CD1c-positive myeloid dendritic cell (primary cell): ENCODE data around the gene ABCF2.

Source experiments
- DNase-seq: peaks from one replicate; pipeline ENCODE4 v3.0.0-alpha.2; 2016; ENCODE audit errors: extremely low spot score

The ABCF2 gene

DNA sequence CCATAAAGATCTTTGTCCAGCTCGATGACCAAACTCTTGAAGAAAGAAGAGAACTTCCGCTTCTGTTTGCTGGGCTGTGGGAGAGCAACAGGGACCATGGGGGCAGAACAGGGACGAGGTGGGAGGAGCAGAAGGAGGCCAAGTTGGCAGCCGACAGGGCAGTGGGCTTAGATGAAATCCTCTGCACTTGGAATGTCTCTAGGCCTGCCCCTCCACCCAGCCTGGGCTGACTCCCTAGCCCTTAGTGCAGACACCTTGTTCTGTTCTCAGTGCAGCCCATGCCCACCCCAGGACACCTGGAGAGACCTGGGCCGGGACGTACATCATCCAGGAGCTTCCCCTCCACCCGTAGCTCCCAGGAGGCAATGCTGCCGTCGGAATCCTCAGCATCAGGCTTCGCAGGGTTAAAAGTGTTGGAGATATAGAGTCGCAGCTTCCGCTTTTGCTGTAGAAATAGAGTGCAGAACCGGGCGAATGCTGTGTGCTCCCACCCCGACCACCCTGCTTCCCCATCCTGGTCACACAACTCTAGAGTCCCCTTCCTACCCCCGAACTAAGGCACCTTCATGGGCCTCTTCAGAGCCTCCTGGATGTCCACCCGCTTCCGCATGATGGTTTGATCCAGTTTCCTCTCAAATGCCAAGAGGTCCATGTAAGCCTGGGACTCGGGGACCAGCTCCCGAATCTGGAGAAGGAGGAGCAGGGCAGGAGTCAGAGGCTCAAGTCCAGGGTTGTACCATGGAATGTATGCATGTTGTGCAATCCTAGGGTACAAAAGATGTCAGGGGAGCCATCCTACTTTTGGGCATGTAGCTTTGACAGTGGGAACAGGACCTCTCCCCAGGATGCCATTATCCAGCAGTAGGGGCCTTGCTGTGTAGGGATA is 15.4 kb upstream of the ABCF2 start:
- no peak for DNase-seq

GRCh38 chr7:151241755-151242096 is 14.7 kb upstream of the ABCF2 start:
- DNase-seq, result no peak

- no peak for DNase-seq
These were observed 14.1 kb upstream of the ABCF2 start for GRCh38 chr7:151240942-151241754.

GRCh38 chr7:151240536-151240935 is 13.5 kb upstream of the ABCF2 start:
- no peak for DNase-seq

DNA sequence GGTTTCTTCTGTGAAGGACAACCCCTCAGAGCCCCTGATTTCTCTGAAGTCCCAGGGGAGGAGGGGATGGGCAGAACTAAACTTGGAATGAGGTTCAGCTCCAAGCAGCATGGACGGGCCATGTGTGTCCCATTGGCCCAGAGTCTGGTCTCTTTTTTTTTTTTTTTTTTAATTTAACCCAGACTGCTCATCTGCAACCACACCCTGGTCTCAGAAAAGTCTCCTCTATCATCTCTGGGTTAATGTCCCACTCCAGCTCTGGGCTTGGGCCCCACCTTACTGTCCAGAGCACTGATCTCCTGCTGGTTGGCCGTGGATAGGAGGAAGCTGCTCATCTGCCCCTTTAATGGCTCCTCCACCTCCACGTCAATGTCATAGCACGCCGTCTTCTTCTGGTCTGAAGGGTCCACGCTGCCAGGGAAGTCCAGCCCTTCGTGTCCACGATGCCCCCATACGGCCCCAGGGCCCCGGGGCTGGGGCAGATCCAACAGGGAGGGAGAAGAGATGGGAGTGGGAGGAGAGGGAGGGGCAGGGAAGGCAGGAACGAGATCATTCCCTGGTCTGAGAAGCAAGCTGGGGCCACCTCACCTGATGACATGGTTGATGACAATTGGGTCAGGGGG is 12.9 kb upstream of the ABCF2 start:
- DNase-seq, result no peak

DNA sequence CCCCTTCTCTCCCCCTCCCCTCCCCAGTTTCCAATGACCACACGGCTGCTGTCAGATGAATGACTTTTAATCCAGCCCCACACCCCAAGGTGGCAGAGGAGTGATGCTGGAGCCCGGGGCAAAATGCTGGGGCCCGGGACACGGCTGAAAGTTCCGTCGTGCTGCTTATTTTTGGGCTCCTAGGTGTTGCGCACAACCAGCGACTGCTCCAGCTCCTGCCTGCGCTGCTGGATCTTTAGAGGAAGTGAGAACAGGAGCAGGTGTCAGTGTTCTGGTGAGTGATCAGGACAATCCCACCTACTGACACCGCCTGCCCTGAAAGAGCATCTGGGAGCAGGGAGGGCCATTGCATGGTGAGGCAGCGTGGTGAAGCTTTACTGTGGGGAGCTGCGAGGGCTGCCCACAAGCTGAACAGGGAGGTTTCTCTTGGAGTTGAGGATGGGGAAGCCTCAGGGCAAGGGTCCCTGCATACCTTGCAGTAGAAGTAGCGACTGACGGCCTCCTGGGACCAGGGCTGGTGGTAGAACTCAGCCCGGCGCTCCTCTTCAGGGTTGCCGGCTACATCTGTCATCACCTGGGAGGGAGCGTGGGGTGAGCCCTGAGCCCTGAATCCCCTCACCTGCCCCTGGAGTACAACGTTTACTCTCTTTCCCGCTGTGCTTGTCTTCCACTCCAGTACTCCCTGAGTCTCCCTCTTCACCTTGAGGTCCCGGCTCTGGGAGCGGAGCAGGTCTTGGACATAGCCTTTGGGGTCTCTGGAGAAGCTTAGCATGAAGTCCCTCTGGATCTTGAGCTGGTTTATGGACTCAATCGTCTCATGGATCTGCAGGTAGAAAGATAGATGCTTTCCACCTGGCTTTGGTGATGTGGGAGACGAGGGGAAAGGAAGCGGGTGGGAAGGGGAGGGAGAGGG is 12.2 kb upstream of the ABCF2 start:
- no peak for DNase-seq

GRCh38 chr7:151238190-151238810 is 11.3 kb upstream of the ABCF2 start:
- no peak for DNase-seq

- DNase-seq, result no peak
These were observed 10.5 kb upstream of the ABCF2 start for GRCh38 chr7:151237244-151238189.

GRCh38 chr7:151236406-151236805 is 9.4 kb upstream of the ABCF2 start:
- no peak for DNase-seq

DNA sequence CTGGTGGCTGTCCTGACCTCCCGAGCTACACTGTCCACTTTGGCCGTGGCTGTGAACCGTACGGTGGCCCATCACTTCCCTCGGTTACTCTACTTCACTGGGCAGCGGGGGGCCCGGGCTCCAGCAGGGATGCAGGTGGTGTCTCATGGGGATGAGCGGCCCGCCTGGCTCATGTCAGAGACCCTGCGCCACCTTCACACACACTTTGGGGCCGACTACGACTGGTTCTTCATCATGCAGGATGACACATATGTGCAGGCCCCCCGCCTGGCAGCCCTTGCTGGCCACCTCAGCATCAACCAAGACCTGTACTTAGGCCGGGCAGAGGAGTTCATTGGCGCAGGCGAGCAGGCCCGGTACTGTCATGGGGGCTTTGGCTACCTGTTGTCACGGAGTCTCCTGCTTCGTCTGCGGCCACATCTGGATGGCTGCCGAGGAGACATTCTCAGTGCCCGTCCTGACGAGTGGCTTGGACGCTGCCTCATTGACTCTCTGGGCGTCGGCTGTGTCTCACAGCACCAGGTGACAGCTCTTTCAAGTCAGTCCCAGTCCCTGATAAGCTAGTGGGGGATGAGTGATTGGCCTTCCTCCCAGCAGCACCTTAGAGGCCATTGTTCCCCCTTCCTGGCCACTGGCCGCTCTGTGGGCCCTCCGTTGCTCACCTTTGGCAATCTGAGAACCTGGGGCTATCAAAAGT is 8.2 kb upstream of the ABCF2 start:
- DNase-seq, result no peak

DNA sequence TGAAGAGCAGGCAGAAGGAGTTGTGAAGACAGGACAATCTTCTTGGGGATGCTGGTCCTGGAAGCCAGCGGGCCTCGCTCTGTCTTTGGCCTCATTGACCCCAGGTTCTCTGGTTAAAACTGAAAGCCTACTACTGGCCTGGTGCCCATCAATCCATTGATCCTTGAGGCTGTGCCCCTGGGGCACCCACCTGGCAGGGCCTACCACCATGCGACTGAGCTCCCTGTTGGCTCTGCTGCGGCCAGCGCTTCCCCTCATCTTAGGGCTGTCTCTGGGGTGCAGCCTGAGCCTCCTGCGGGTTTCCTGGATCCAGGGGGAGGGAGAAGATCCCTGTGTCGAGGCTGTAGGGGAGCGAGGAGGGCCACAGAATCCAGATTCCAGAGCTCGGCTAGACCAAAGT is 6.8 kb upstream of the ABCF2 start:
- no peak for DNase-seq

DNA sequence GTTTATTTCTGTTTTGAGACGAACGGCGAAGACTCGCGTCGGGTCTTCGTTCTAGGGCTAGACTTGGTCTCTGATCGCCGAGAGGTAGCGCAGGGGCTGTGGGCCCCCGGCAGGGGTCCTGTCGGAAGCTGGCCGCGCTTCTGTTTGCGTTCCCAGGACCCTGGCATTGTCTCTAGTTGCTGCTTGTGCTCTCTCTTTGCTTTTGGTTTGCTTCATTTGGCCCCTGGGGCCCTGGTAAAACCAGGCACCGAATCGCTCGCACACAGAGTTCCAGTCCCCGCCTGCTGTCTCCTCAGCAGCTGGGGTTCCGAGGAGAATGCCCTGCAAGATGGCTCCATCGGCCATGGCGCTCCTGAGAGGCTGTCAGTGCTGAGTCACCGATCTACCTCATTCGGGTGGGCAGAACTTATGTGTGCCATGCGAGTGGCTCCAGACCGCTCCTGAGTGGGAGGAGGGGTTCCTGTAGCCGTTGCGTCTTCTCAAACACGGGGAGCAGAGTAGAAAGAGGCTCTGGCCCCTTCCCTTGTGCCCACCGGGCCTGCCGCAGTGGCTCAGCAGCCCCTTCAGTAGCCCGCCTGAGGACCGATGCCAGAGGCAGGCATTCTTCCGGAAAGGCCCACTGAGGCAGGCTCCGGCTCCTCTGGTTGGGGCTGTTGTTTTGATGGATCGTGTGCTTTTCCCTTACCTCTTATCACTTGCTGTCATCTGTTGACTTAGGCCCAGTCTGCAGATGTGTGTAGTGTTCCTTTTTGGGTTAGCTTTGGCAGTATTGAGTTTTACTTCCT is 6.1 kb upstream of the ABCF2 start:
- DNase-seq, result peak; percentile 88

- peak; percentile 94 for DNase-seq
These were observed 5.3 kb upstream of the ABCF2 start, which contains the start of gene CHPF2 for GRCh38 chr7:151232091-151232916. TSS of gene CHPF2 (plus strand) at chr7:151232483. CDS start at chr7:151234012, 1,529 bp downstream.

DNA sequence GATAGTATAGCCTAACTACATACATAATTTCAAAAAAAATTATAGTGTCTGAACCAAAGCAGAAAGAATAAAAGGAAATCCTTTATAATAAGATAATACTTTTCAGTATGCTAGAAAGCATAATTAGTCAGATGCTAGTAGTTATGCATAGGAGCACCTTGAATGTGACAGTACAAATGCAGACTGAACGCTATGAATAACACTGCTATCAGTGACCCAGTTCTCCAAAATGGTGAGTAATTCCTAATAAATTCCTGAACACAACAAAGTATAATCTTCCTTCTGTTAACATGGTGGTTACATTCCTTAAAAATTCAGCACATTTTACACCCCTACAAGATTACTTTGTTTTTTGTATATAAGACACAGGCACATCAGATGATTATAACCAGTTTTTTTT is 4.1 kb upstream of the ABCF2 start:
- no peak for DNase-seq

DNA sequence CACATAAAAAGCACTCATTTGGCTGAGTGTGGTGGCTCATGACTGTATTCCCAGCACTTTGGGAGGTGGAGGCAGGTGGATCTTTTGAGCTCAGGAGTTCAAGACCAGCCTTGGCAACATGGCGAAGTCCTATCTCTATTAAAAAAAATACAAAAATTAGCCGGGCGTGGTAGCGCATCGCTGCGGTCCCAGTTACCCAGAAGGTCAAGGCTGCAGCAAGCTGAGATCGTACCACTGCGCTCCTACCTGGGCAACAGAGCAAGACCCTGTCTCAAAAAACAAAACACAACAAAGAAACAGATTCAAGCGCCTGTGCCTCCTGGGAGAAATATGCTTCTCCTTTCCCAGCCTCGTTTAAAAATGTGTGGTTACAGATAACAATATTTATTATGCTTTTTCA is 2.2 kb upstream of the ABCF2 start:
- DNase-seq, result no peak

DNA sequence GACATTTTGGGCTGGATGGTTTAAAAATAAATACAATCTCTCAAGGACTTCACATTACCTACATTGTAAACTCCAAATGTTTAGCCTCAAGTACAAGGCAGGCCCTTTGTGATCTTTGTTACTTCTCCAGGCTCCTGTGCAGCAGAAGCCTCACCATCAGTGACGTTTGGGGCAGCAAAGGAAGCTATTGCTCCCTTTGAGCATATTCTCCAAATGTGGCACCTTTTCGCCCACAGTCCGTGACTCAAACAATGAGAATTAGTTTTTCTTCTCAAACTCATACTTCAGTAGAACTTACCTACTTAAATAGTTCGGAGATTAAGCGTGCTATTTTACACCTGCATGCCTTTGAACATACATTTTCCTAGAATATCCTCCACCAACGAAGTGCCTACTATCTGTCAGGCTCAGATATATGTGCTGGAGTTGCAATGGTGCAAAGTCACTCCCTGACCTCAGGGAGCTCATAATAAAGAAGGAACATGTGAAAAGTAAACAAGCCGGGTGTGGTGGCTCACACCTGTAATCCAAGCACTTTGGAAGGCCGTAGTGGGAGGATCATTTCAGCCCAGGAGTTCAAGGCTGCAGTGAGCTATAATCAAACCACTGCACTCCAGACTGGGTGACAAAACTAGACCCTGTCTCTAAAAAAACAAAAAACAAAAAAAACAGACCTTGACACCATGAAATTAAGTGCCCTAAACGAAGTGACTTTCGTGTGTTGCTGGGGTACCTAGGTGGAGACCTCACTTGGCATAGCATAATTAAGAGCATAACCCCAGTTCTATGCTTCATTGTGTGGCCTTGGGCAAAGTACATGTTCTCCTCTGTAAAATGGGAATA is 1.2 kb upstream of the ABCF2 start:
- no peak for DNase-seq

DNA sequence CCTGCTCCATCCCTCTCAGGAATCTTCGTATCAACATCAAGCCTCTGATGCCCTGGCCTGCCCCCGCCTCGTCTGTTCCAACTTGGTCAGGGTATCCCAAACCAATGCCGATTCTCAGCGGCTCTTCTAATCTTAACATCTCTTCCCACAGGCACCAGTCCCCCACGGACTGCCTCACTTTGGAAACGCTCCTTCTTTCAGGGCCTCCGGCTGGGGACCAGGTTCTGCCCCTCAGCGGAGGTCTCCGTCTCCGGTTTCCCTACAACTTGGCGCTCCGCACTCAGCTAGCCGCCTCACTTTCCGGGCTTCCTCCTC is 488 bp downstream of the ABCF2 start:
- DNase-seq, result no peak
